ENCODE data around the gene PON1.

Gene PON1

DNA sequence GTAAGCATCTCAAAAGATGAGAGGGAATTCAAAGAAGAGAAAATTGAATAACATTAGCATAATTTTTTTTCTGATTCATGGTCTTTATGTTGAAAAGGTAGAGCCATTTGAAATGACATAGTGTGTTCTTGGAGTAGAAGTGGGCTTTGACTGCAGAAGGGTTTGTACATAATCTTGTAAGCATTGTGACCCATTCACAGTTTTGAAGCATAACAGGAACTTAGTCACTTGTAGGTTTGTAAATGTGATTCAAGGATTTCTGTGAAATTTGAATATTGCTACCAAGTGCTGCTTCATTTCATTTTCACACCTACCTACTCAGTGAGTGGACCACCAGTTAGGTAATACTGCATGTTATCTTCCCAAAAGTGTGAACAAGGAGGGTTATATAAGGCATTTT, 68.6 kb downstream of the PON1 start:
- DNase-seq (ENCODE audit: low read depth in 2 of 2) = no peak

DNA sequence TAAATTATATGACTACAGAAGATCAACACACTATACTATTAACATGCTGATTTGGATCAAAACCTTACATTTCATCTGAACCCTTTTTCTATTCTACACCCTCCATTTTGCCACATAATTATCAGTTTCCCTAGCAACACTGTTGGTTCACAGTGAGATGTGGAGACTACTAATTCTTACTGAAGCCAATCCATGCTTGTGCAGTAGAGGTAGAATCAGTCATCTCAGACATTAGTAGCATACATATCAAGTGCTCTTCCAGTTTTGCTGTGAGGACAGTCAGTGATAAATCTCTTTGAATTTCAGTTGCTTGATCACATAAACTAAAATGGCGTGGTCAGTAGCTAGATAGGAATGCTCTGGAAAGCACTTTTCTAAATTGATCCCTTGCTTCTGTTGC, 70.3 kb downstream of the PON1 start:
- DNase-seq (ENCODE audit: low read depth in 2 of 2) = no peak

DNA sequence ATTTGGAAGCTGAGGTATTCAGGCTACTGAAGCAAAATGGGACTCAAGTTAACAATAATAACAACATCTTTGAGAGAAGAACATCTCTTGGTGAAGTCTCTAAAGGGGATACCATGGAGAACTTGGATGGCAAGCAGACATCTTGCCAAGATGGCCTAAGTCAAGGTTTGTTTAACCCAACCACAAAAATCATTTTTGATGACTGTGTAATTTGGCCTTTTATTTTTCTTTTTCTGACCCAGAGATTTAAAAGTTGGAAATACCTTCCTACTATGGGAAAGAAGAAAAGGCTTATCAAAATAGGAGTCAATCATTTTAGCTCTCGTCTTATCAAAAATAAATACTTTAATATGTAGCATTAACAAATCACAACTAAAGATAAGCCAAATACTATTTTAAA, 72.4 kb downstream of the PON1 start:
- no peak for DNase-seq (ENCODE audit: low read depth in 2 of 2)

DNA sequence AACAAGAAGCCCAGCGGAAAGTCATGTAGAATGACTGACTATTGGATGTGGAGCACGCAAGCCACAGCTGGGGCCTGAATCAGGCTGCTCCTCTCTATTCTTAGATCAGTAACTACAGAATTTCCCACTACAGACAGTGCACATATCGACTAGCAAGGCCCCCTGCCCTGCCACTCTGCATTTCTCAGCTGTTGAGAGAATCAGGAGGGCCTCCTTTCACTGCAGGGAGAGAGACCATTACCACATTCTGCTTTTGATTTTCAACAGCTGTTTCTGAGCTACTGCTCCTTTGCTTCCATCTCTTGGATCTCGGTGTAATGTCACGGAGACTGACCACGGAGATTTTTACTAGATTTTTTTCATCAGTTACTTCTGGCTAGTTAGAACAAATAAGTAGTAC, 73.8 kb downstream of the PON1 start:
- no peak for DNase-seq (ENCODE audit: low read depth in 2 of 2)

Data from stimulated activated CD8-positive, alpha-beta memory T cell treated with anti-CD3 and anti-CD28 coated beads, Interleukin-7, amount 100 ng/mL, for 4 hours (primary cell).